Measurements from ENCODE around the gene MT3.

DNA sequence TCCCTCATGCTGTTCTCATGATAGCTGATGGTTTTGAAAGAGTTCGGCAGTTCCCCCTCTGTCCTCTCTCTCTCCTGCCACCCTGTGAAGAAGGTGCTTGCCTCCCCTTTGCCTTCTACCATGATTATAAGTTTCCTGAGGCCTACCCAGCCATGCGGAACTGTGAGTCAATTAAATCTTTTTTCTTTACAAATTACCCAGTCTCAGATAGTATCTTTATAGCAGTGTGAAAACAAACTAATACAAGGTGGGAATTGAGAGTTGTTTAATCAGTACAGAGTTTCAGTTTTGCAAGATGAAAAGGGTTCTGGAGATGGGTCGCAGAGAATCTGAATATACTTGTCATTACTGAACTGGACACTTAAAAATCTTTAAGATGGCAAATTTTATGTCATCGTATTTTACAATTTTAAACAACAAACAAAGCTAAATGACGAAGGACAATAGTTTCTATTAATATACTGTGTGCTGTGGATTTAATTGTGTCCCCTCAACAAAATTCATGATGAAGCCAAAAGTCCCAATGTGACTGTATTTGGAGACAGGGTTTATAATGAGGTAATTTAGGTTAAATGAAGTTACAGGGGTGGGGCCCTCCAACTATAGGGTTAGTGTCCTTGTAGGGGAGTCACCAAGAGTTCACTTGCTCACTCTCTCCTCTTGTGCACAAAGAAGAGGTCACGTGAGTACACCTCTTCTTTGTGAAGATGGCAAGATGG is 4.4 kb downstream of the MT3 start:
- TF ChIP-seq, protein P1, sequence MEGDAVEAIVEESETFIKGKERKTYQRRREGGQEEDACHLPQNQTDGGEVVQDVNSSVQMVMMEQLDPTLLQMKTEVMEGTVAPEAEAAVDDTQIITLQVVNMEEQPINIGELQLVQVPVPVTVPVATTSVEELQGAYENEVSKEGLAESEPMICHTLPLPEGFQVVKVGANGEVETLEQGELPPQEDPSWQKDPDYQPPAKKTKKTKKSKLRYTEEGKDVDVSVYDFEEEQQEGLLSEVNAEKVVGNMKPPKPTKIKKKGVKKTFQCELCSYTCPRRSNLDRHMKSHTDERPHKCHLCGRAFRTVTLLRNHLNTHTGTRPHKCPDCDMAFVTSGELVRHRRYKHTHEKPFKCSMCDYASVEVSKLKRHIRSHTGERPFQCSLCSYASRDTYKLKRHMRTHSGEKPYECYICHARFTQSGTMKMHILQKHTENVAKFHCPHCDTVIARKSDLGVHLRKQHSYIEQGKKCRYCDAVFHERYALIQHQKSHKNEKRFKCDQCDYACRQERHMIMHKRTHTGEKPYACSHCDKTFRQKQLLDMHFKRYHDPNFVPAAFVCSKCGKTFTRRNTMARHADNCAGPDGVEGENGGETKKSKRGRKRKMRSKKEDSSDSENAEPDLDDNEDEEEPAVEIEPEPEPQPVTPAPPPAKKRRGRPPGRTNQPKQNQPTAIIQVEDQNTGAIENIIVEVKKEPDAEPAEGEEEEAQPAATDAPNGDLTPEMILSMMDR (IDR thresholded peaks at IDR 0.05), result no peak
- TF ChIP-seq TCF7L2 (IDR thresholded peaks at IDR 0.05; ENCODE audit: low read depth, low read length) (no peak), POLR2AphosphoS5 (IDR thresholded peaks at IDR 0.05; ENCODE audit: low read depth, low read length) (no peak)

All from Panc1 (cell line).